C4-2B (cell line): ENCODE measurements around the gene TRIM32.

Experiments used
- ZFX ChIP-seq: fragments of 450-650 bp; IDR thresholded peaks from 2 replicates; pipeline ENCODE4 v1.6.1; 2017
- TF ChIP-seq, protein P1 (sequence below): fragments of 450-650 bp; conservative IDR thresholded peaks from 2 replicates; pipeline ENCODE4 v1.5.1; 2017; ENCODE audit warnings: mild to moderate bottlenecking

DNA sequence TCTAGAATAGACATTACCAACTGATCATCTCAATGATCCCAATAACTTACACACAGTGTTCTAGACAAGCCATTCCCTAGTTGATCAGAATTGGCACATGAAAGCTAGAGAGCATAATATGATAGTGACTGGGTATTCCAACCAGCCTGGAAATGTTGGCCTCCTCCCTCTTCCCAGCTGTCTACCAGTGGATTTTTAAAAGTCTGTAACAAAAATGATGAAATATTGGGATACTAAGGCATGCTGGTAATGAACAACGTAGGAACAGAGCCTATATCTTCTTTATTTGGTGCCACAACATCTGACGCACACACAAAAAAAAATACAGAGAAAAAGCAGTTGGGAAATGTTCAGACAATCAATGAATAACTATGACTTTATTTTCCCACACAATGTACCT is 34.8 kb downstream of the TRIM32 start:
- TF ChIP-seq, protein P1, sequence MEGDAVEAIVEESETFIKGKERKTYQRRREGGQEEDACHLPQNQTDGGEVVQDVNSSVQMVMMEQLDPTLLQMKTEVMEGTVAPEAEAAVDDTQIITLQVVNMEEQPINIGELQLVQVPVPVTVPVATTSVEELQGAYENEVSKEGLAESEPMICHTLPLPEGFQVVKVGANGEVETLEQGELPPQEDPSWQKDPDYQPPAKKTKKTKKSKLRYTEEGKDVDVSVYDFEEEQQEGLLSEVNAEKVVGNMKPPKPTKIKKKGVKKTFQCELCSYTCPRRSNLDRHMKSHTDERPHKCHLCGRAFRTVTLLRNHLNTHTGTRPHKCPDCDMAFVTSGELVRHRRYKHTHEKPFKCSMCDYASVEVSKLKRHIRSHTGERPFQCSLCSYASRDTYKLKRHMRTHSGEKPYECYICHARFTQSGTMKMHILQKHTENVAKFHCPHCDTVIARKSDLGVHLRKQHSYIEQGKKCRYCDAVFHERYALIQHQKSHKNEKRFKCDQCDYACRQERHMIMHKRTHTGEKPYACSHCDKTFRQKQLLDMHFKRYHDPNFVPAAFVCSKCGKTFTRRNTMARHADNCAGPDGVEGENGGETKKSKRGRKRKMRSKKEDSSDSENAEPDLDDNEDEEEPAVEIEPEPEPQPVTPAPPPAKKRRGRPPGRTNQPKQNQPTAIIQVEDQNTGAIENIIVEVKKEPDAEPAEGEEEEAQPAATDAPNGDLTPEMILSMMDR, result no peak
- TF ChIP-seq ZFX, result no peak
